K562 (cell line): ENCODE measurements around the gene CLDN20. TPM values are rescaled to one million over a fixed set of nuclear protein-coding genes. Genes with fewer than 3 reads are reported as not detected.

Experiments
- C11orf30 ChIP-seq: fragments of 450-650 bp; IDR thresholded peaks from 2 replicates; pipeline ENCODE4 v1.6.1; 2016; ENCODE audit warnings: low read depth, mild to moderate bottlenecking
- CBX3 ChIP-seq, 2 experiments: IDR thresholded peaks; 1 replicate in 1 of 2; 2 replicates in 1 of 2; pipeline ENCODE4 v1.6.1; 2012; ENCODE audit warnings: inconsistent platforms in 2 of 2, low read length in 2 of 2, borderline replicate concordance in 1 of 2, control low read depth in 1 of 2
- DIDO1 ChIP-seq: fragments of 450-650 bp; IDR thresholded peaks from 2 replicates; pipeline ENCODE4 v1.6.1; 2016; ENCODE audit warnings: low read depth, missing biosample characterization, missing genetic modification characterization
- KDM5B ChIP-seq: fragments of 200-600 bp; sonication (generic); IDR thresholded peaks from 2 replicates; pipeline ENCODE4 v1.6.1; 2012; ENCODE audit warnings: low read depth, mild to moderate bottlenecking, moderate library complexity, low read length, control low read depth, inconsistent platforms; ENCODE audit not compliant: insufficient replicate concordance
- PHF21A ChIP-seq: fragments of 450-650 bp; IDR thresholded peaks from 2 replicates; pipeline ENCODE4 v1.6.1; 2017; ENCODE audit warnings: low read depth, borderline replicate concordance
- POLR2AphosphoS5 ChIP-seq: IDR thresholded peaks from 2 replicates; pipeline ENCODE4 v1.6.1; 2011; ENCODE audit warnings: mild to moderate bottlenecking, low read depth, low read length, moderate library complexity; ENCODE audit not compliant: control insufficient read depth, insufficient read depth
- POU5F1 ChIP-seq: fragments of 150-350 bp; IDR thresholded peaks from 2 replicates; pipeline ENCODE4 v1.6.1; 2014; ENCODE audit warnings: borderline replicate concordance, low read length, low read depth, mild to moderate bottlenecking; ENCODE audit not compliant: partially characterized antibody
- RBM14 ChIP-seq: fragments of 200-400 bp; formaldehyde crosslinking; IDR thresholded peaks from 2 replicates; pipeline ENCODE4 v1.6.1; 2018; ENCODE audit warnings: low read depth, mild to moderate bottlenecking, low read length, moderate library complexity, borderline replicate concordance; ENCODE audit not compliant: insufficient read depth
- SMARCE1 ChIP-seq: fragments of 450-650 bp; IDR thresholded peaks from 2 replicates; pipeline ENCODE4 v1.7.1; 2016; ENCODE audit warnings: mild to moderate bottlenecking
- SRF ChIP-seq, 2 experiments: fragments of 250-450, 450-650 bp in 1 of 2; sonication (Bioruptor Pico) in 1 of 2; sonication (generic) in 1 of 2; formaldehyde crosslinking; IDR thresholded peaks; 2 replicates each; pipeline versions ENCODE4 v1.5.0 to v1.5.1; 2020 to 2022; ENCODE audit warnings: mild to moderate bottlenecking in 1 of 2, missing genetic modification reagents in 1 of 2
- TEAD4 ChIP-seq, 2 experiments: sonication (generic) in 1 of 2; formaldehyde crosslinking in 1 of 2; IDR thresholded peaks; 2 replicates each; pipeline versions ENCODE4 v1.6.1 to v1.8.0; 2012 to 2022; ENCODE audit warnings: borderline replicate concordance in 1 of 2, inconsistent platforms in 1 of 2, low read length in 1 of 2, mild to moderate bottlenecking in 1 of 2, missing genetic modification reagents in 1 of 2
- ZBTB7A ChIP-seq: IDR thresholded peaks from 2 replicates; pipeline ENCODE4 v1.6.1; 2011; ENCODE audit warnings: low read depth, mild to moderate bottlenecking, low read length, moderate library complexity, borderline replicate concordance; ENCODE audit not compliant: control insufficient read depth
- ZFX ChIP-seq: sonication (generic); formaldehyde crosslinking; IDR thresholded peaks from 2 replicates; pipeline ENCODE4 v1.8.0; 2022; ENCODE audit warnings: mild to moderate bottlenecking, missing genetic modification reagents, moderate library complexity
- ZNF263 ChIP-seq: sonication (generic); formaldehyde crosslinking; IDR thresholded peaks from 2 replicates; pipeline ENCODE4 v1.8.0; 2022; ENCODE audit warnings: mild to moderate bottlenecking, missing genetic modification reagents, borderline replicate concordance
- ZNF398 ChIP-seq: fragments of 250-450 bp; sonication (Bioruptor Pico); IDR thresholded peaks from 2 replicates; pipeline ENCODE4 v1.8.0; 2021; ENCODE audit warnings: moderate library complexity, mild to moderate bottlenecking, inconsistent platforms
- polyA plus RNA-seq, 8 experiments: library from polyadenylated mRNA; depleted of rRNA in 4 of 8; stranded (reverse) in 5 of 8; unstranded in 3 of 8; fragments of >200 nt; fragmentation: Nextera tagmentation in 2 of 8; fragmentation: Illumina TruSeq in 1 of 8; extraction: Ambion mirVana in 2 of 8; extraction: Trizol in 1 of 8; gene quantifications; 2 replicates each; pipeline versions ENCODE4 v1.2.1 to v1.2.3, GENCODE V29; 2011 to 2014; ENCODE audit warnings: inconsistent platforms in 1 of 8, missing spikeins in 1 of 8
- total RNA-seq, 7 experiments: library from RNA; depleted of rRNA in 6 of 7; stranded (reverse); fragments of >200 nt in 6 of 7; fragmentation: Illumina TruSeq in 2 of 7; extraction: Trizol in 2 of 7; gene quantifications; 2 replicates each; pipeline versions ENCODE4 v1.2.1 to v1.2.3, GENCODE V29; 2011 to 2021; ENCODE audit warnings: low replicate concordance in 1 of 7
- TF ChIP-seq, protein P1 (sequence below): fragments of 450-650 bp; IDR thresholded peaks from 2 replicates; pipeline ENCODE4 v1.6.1; 2016; ENCODE audit warnings: low read depth

The CLDN20 gene
- total and polyA plus RNA-seq, 9 of the 15 experiments (the other 6 are each of a cell fraction or from before 2014, with no cell fraction given): not detected

DNA sequence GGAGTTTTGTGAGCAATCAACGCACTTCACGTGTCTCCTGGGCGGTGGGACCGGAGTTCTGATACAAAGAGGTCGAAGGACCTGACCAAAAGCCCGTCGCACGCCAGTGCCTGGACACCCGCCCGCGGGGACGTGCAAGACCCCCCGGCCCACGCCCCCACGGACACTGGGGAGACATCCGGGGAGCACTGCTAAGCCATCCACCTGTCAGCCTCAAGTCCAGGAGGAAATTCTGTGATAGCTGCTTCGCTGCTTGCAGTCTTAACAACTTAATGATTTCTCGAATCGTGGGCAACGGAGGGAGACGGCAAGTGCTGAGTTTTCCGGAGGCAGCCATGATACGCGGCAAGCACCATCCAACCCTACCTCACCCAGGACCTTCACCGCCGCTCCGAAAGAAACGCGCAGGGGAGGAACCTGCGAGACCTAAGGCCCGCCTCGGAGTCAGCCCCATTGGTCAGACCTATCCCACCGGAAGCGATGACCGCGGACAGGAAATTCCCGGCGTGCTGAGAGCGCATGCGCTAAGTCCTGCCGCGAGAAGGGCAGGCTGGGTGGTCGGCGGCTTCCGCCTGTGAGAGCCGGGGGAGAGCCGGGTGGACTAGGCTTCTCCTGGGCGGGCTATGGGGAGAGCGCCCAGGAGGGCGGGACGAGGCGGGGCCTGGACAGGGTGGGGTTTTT, 50.4 kb downstream of the CLDN20 start, which contains the start of gene TFB1M (continued):
- 0 out of 3 replicates have a peak, but pooled peaks of 1 of the 2 experiments have one; percentile 33 for TF ChIP-seq CBX3 (IDR thresholded peaks at IDR 0.05; ENCODE audit: borderline replicate concordance in 1 of 2, low read length in 2 of 2)
- TF ChIP-seq ZNF398: no peak
- TF ChIP-seq POU5F1: no peak
- TF ChIP-seq ZNF263 (CRISPR knock-in tag): peak; percentile 80; the same call in 1 of the 2 replicates
- TF ChIP-seq, protein P1, sequence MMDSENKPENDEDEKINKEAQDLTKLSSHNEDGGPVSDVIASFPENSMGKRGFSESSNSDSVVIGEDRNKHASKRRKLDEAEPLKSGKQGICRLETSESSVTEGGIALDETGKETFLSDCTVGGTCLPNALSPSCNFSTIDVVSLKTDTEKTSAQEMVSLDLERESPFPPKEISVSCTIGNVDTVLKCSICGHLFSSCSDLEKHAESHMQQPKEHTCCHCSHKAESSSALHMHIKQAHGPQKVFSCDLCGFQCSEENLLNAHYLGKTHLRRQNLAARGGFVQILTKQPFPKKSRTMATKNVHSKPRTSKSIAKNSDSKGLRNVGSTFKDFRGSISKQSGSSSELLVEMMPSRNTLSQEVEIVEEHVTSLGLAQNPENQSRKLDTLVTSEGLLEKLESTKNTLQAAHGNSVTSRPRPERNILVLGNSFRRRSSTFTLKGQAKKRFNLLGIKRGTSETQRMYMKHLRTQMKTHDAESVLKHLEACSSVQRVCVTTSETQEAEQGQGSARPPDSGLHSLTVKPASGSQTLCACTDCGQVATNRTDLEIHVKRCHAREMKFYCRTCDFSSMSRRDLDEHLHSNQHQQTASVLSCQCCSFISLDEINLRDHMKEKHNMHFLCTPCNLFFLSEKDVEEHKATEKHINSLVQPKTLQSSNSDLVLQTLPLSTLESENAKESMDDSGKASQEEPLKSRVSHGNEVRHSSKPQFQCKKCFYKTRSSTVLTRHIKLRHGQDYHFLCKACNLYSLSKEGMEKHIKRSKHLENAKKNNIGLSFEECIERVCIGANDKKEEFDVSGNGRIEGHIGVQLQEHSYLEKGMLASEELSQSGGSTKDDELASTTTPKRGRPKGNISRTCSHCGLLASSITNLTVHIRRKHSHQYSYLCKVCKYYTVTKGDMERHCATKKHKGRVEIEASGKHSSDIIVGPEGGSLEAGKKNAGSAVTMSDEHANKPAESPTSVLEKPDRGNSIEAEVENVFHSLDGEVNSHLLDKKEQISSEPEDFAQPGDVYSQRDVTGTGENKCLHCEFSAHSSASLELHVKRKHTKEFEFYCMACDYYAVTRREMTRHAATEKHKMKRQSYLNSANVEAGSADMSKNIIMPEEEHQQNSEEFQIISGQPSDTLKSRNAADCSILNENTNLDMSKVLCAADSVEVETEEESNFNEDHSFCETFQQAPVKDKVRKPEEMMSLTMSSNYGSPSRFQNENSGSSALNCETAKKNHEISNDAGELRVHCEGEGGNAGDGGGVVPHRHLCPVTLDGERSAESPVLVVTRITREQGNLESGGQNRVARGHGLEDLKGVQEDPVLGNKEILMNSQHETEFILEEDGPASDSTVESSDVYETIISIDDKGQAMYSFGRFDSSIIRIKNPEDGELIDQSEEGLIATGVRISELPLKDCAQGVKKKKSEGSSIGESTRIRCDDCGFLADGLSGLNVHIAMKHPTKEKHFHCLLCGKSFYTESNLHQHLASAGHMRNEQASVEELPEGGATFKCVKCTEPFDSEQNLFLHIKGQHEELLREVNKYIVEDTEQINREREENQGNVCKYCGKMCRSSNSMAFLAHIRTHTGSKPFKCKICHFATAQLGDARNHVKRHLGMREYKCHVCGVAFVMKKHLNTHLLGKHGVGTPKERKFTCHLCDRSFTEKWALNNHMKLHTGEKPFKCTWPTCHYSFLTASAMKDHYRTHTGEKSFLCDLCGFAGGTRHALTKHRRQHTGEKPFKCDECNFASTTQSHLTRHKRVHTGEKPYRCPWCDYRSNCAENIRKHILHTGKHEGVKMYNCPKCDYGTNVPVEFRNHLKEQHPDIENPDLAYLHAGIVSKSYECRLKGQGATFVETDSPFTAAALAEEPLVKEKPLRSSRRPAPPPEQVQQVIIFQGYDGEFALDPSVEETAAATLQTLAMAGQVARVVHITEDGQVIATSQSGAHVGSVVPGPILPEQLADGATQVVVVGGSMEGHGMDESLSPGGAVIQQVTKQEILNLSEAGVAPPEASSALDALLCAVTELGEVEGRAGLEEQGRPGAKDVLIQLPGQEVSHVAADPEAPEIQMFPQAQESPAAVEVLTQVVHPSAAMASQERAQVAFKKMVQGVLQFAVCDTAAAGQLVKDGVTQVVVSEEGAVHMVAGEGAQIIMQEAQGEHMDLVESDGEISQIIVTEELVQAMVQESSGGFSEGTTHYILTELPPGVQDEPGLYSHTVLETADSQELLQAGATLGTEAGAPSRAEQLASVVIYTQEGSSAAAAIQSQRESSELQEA: no peak
- TF ChIP-seq SMARCE1: no peak; the same call in 1 of the 2 replicates
- peak; percentile 96 for TF ChIP-seq KDM5B
- TF ChIP-seq DIDO1 (tag): peak; percentile 46; the same call in 1 of the 2 replicates
- TF ChIP-seq ZBTB7A: peak; percentile 79
- 0 out of 2 replicates have a peak, but pooled peaks have one; percentile 5 for TF ChIP-seq TEAD4 (IDR thresholded peaks at IDR 0.05; ENCODE audit: low read length)
- no peak for TF ChIP-seq TEAD4 (CRISPR knock-in tag; IDR thresholded peaks at IDR 0.05; ENCODE audit: borderline replicate concordance)
- TF ChIP-seq ZFX (CRISPR knock-in tag): no peak
- TF ChIP-seq POLR2AphosphoS5: peak; percentile 87
- TF ChIP-seq SRF (CRISPR knock-in tag; IDR thresholded peaks at IDR 0.05): peak in 1 of 2 experiments; percentile 79; a peak in 2 of 4 replicates
- no peak for TF ChIP-seq C11orf30
- no peak for TF ChIP-seq RBM14
- TF ChIP-seq PHF21A: peak; percentile 61; the same call in 1 of the 2 replicates
